Bronchial epithelial cell (primary cell): ENCODE data around the gene ZNF248. TPM values are rescaled to one million over a fixed set of nuclear protein-coding genes. Genes with fewer than 3 reads are reported as not detected.

ENCODE experiments used
- DNase-seq: peaks from one replicate; pipeline ENCODE4 v3.0.0-alpha.2; 2010; ENCODE audit warnings: low read depth
- FAIRE-seq: peaks from 2 replicates; lab custom pipeline; 2011; peaks lifted over from hg19 to GRCh38; lab: Jason Lieb, UNC
- H3K27me3 ChIP-seq: 2 replicates; pipeline ENCODE4 v1.5.1; 2011; ENCODE audit warnings: low read length; ENCODE audit not compliant: control insufficient read depth, insufficient read depth
- H3K36me3 ChIP-seq: 2 replicates; pipeline ENCODE4 v1.5.1; 2011; ENCODE audit warnings: low read length; ENCODE audit not compliant: control insufficient read depth, insufficient read depth
- H3K4me3 ChIP-seq: 2 replicates; pipeline ENCODE4 v1.5.1; 2011; ENCODE audit warnings: mild to moderate bottlenecking, low read depth, low read length, control low read depth
- CTCF ChIP-seq: IDR thresholded peaks from 2 replicates; pipeline ENCODE4 v1.5.1; 2011; ENCODE audit warnings: mild to moderate bottlenecking, moderate library complexity, low read length, control low read depth, inconsistent platforms; ENCODE audit not compliant: insufficient read depth, severe bottlenecking
- total RNA-seq: library from RNA; depleted of rRNA; stranded (reverse); fragments of >200 nt; gene quantifications from 2 replicates; pipeline ENCODE4 v1.2.1, GENCODE V29; 2014

The ZNF248 gene
- total RNA-seq, 1 donor from 2014 or later: 6.1 TPM

GRCh38 chr10:37872955-37873354 lies 15.5 kb upstream of the ZNF248 start:
- FAIRE-seq (no peak), DNase-seq (no peak)
- Histone ChIP-seq H3K27me3 (no peaks in the 10 kb centered on the region), H3K4me3 (no peak overlapping the region), H3K36me3 (no peaks in the 10 kb centered on the region)
- no peak for TF ChIP-seq CTCF

DNA sequence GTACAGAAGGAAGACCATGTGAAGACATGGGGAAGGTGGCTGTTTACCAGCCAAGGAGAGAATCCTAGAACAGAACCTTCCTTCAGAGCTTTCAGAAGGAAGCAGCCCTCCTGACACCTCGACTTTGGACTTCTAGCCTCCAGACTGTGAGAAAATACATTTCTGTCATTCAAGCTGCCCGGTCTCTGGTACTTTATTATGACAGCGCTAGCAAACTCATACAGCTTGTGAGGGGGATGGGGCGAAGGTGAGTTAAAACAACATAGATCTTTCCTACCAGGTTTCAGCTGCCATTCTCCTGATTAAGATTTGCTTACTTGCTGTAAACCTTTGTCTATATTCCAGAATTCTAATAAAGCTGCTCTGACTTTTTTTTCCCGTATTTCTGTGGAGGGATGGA lies 14.9 kb upstream of the ZNF248 start:
- Histone ChIP-seq H3K36me3 (no peaks in the 10 kb centered on the region), H3K4me3 (no peak overlapping the region), H3K27me3 (no peaks in the 10 kb centered on the region)
- DNase-seq: no peak
- no peak for FAIRE-seq
- TF ChIP-seq CTCF: no peak

- Histone ChIP-seq H3K36me3 (no peaks in the 10 kb centered on the region), H3K27me3 (no peaks in the 10 kb centered on the region), H3K4me3 (no peak overlapping the region)
- no peak for FAIRE-seq
- no peak for DNase-seq
- no peak for TF ChIP-seq CTCF
Observed at GRCh38 chr10:37871568-37872251, 14.3 kb upstream of the ZNF248 start.

DNA sequence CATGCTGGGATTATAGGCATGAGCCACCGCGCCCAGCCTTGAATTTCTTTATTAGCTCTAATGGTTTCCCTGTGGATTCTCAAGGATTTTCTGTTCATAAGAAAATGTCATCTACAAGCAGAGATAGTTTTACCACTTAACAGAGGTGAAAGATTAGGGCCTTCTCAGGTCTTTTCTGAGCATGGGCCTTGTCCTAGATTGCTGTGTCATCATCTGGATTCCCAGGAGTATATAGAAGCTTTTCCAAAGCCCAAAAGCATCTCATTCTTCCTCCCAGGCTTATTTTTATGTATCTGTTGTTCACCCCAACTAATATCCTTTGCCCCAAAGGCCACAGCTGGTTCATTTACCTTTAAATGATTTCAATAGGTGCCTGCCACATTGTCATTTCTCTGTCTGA lies 13.7 kb upstream of the ZNF248 start:
- FAIRE-seq: no peak

GRCh38 chr10:37868796-37869195 lies 11.4 kb upstream of the ZNF248 start:
- no peak for FAIRE-seq
- Histone ChIP-seq H3K36me3 (no peaks in the 10 kb centered on the region), H3K27me3 (no peaks in the 10 kb centered on the region), H3K4me3 (no peak overlapping the region)
- DNase-seq: no peak
- TF ChIP-seq CTCF: no peak

More for the DNA sequence above, 13.7 kb upstream of the ZNF248 start:
- Histone ChIP-seq H3K4me3 (no peak overlapping the region), H3K27me3 (no peaks in the 10 kb centered on the region), H3K36me3 (no peaks in the 10 kb centered on the region)
- TF ChIP-seq CTCF: no peak
- no peak for DNase-seq
